ENCODE results near the gene TOP3B.

TOP3B gene

DNA sequence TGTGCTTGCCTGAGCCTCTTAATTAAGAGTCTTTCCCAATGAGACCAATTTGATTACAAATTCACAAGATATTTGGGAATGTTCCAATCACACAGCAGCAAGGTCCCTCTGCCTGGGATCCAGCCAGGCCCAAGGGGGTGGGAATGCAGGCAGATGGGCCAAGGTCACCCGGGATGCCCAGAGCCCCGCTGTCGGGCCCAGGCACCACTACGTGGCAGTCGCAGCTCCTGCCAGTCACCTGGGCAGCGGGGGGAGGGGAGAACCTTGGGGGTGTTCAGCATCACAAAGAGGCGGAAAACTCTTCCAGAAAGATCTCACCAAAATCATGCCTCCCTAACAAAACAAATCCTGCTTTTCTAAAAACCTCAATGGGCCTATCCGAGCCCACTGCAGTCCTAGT is 60.9 kb downstream of the TOP3B start:
- Histone ChIP-seq H3K4me1 (ENCODE audit: low read length) (no peaks in the 10 kb centered on the region), H3K36me3 (replicated peaks; ENCODE audit: insufficient read depth, low read length) (no peaks in the 10 kb centered on the region), H3K27me3 (replicated peaks; ENCODE audit: insufficient read depth, low read length) (no peaks in the 10 kb centered on the region), H3K27ac (ENCODE audit: low read length) (no peak overlapping the region), H3K79me2 (ENCODE audit: low read length) (no peaks in the 10 kb centered on the region), H3K9ac (ENCODE audit: low read length) (no peak overlapping the region), H3F3A (ENCODE audit: insufficient read depth, low read length) (no peaks in the 10 kb centered on the region), H4K20me1 (ENCODE audit: insufficient read depth, low read length) (no peaks in the 10 kb centered on the region), H3K4me3 (ENCODE audit: low read length) (no peak overlapping the region), H2AFZ (ENCODE audit: low read length) (no peak overlapping the region), H3K9me3 (replicated peaks; ENCODE audit: insufficient read depth, low read length) (no peaks in the 10 kb centered on the region), H3K9me2 (replicated peaks; ENCODE audit: insufficient read depth, low read length) (no peaks in the 10 kb centered on the region), H3K4me2 (ENCODE audit: low read depth, low read length) (no peak overlapping the region)
- DNase-seq = no peak
- TF ChIP-seq, protein P1, sequence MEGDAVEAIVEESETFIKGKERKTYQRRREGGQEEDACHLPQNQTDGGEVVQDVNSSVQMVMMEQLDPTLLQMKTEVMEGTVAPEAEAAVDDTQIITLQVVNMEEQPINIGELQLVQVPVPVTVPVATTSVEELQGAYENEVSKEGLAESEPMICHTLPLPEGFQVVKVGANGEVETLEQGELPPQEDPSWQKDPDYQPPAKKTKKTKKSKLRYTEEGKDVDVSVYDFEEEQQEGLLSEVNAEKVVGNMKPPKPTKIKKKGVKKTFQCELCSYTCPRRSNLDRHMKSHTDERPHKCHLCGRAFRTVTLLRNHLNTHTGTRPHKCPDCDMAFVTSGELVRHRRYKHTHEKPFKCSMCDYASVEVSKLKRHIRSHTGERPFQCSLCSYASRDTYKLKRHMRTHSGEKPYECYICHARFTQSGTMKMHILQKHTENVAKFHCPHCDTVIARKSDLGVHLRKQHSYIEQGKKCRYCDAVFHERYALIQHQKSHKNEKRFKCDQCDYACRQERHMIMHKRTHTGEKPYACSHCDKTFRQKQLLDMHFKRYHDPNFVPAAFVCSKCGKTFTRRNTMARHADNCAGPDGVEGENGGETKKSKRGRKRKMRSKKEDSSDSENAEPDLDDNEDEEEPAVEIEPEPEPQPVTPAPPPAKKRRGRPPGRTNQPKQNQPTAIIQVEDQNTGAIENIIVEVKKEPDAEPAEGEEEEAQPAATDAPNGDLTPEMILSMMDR (IDR thresholded peaks at IDR 0.05; ENCODE audit: low read length) = no peak
- TF ChIP-seq EZH2 (optimal IDR thresholded peaks at IDR 0.05; ENCODE audit: low read depth, low read length) = no peak
- TF ChIP-seq EZH2phosphoT487 (IDR thresholded peaks at IDR 0.05; ENCODE audit: low read length) = no peak

- no peaks in the 10 kb centered on the region for H3K36me3 ChIP-seq (replicated peaks; ENCODE audit: insufficient read depth, low read length)
- no peaks in the 10 kb centered on the region for H3K9me3 ChIP-seq (replicated peaks; ENCODE audit: insufficient read depth, low read length)
- H2AFZ ChIP-seq (ENCODE audit: low read length) = no peak overlapping the region
- H3K9me2 ChIP-seq (replicated peaks; ENCODE audit: insufficient read depth, low read length) = no peaks in the 10 kb centered on the region
- no peak for DNase-seq
- TF ChIP-seq EZH2 (optimal IDR thresholded peaks at IDR 0.05; ENCODE audit: low read depth, low read length) (no peak), EZH2phosphoT487 (IDR thresholded peaks at IDR 0.05; ENCODE audit: low read length) (no peak)
- TF ChIP-seq, protein P1 (IDR thresholded peaks at IDR 0.05; ENCODE audit: low read length) = no peak
- no peak overlapping the region for H3K27ac ChIP-seq (ENCODE audit: low read length)
- no peak overlapping the region for H3K4me3 ChIP-seq (ENCODE audit: low read length)
- H3K4me2 ChIP-seq (ENCODE audit: low read depth, low read length) = no peak overlapping the region
- no peaks in the 10 kb centered on the region for H3K79me2 ChIP-seq (ENCODE audit: low read length)
- no peaks in the 10 kb centered on the region for H3K27me3 ChIP-seq (replicated peaks; ENCODE audit: insufficient read depth, low read length)
- H3K9ac ChIP-seq (ENCODE audit: low read length) = no peak overlapping the region
- H3F3A ChIP-seq (ENCODE audit: insufficient read depth, low read length) = no peaks in the 10 kb centered on the region
- no peaks in the 10 kb centered on the region for H3K4me1 ChIP-seq (ENCODE audit: low read length)
- H4K20me1 ChIP-seq (ENCODE audit: insufficient read depth, low read length) = no peaks in the 10 kb centered on the region
Measured at GRCh38 chr22:21921184-21921721, 61.3 kb downstream of the TOP3B start.

DNA sequence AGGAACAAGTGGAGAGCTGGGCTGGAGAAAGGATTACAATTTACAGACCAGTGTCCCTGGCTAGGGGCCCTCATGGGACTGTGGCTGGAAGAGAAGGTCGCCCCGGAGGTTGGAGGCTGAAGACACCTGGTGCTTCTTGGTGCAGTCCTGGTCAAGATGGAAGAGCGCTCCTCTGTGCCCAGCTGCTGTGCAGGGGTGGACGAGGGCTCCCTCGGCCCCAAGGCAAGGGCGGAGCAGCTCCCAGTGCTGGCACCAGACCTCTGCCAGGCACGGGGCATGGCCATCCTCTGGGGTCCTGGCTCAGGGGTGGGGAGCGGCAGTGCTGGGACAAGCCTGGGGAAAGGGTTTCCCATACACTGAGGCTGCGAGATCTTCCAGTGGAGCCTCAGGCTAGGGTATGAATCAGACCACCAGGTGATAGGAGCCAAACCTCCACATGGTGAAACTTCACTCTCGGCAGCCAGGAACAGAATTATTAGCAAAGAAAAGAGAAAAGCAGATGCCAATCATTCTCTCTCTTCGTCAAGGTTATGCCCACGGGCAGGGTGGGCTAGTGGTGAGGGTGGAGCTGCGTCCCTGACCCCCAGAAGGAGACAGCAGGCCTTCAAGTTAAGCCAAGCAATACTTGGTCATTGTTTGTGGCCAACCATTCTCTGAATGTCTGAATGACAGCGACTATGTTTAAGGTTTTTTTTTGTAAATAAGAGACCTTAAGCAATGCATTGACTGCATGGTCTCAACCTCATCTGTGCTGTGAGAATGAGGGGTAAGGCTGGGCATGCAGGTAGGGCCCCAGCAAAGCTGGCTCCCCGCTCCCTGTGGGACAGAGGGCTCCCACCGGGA is 62.0 kb downstream of the TOP3B start:
- no peak overlapping the region for H2AFZ ChIP-seq (ENCODE audit: low read length)
- TF ChIP-seq, protein P1 (IDR thresholded peaks at IDR 0.05; ENCODE audit: low read length) = no peak
- no peaks in the 10 kb centered on the region for H3K27me3 ChIP-seq (replicated peaks; ENCODE audit: insufficient read depth, low read length)
- H3K9me2 ChIP-seq (replicated peaks; ENCODE audit: insufficient read depth, low read length) = no peaks in the 10 kb centered on the region
- H3K4me2 ChIP-seq (ENCODE audit: low read depth, low read length) = no peak overlapping the region
- no peaks in the 10 kb centered on the region for H3K9me3 ChIP-seq (replicated peaks; ENCODE audit: insufficient read depth, low read length)
- no peaks in the 10 kb centered on the region for H4K20me1 ChIP-seq (ENCODE audit: insufficient read depth, low read length)
- no peaks in the 10 kb centered on the region for H3K79me2 ChIP-seq (ENCODE audit: low read length)
- no peak overlapping the region for H3K9ac ChIP-seq (ENCODE audit: low read length)
- H3F3A ChIP-seq (ENCODE audit: insufficient read depth, low read length) = no peaks in the 10 kb centered on the region
- no peaks in the 10 kb centered on the region for H3K4me1 ChIP-seq (ENCODE audit: low read length)
- H3K4me3 ChIP-seq (ENCODE audit: low read length) = no peak overlapping the region
- DNase-seq = no peak
- H3K36me3 ChIP-seq (replicated peaks; ENCODE audit: insufficient read depth, low read length) = no peaks in the 10 kb centered on the region
- H3K27ac ChIP-seq (ENCODE audit: low read length) = no peak overlapping the region
